Liver (tissue), 3 donors: ENCODE data around the gene AQP9.

Experiments
- FOXA2 ChIP-seq: IDR thresholded peaks from 2 replicates; pipeline ENCODE4 v1.6.1; 2016; ENCODE audit warnings: antibody characterized with exemption
- TF ChIP-seq, protein P1 (sequence below): IDR thresholded peaks from 2 replicates; pipeline ENCODE4 v1.6.1; 2016; ENCODE audit warnings: antibody characterized with exemption
- TF ChIP-seq, protein P2 (sequence below): fragments of 150-350 bp; IDR thresholded peaks from 2 replicates; pipeline ENCODE4 v1.5.1; 2017; ENCODE audit warnings: improper control_type of control experiment, low read depth, low read length; ENCODE audit not compliant: missing input control
- donor health status: healthy.
- donor health status: healthy.

DNA sequence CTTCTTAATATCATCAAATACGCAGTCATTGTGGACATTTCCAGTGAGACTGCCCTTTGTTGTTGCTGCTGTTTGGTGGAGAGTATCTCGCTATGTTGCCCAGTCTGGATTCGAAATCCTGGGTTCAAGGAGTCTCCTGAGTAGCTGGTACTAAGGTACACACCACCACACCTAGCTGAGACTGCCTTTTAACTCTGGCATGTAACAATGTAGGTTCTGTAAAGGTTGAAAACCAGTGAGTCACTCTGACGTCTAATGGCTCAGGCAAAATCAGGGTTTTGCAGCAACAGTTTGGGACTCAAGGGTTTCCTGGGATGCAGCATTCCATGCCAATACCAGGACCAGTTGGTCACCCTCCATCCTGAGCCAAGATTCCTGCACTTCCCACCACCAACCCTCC, 52.2 kb downstream of the AQP9 start:
- no peak for TF ChIP-seq FOXA2
- TF ChIP-seq, protein P1, sequence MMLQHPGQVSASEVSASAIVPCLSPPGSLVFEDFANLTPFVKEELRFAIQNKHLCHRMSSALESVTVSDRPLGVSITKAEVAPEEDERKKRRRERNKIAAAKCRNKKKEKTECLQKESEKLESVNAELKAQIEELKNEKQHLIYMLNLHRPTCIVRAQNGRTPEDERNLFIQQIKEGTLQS = no peak
- TF ChIP-seq, protein P2, sequence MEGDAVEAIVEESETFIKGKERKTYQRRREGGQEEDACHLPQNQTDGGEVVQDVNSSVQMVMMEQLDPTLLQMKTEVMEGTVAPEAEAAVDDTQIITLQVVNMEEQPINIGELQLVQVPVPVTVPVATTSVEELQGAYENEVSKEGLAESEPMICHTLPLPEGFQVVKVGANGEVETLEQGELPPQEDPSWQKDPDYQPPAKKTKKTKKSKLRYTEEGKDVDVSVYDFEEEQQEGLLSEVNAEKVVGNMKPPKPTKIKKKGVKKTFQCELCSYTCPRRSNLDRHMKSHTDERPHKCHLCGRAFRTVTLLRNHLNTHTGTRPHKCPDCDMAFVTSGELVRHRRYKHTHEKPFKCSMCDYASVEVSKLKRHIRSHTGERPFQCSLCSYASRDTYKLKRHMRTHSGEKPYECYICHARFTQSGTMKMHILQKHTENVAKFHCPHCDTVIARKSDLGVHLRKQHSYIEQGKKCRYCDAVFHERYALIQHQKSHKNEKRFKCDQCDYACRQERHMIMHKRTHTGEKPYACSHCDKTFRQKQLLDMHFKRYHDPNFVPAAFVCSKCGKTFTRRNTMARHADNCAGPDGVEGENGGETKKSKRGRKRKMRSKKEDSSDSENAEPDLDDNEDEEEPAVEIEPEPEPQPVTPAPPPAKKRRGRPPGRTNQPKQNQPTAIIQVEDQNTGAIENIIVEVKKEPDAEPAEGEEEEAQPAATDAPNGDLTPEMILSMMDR = no peak
